HepG2 (cell line): ENCODE data around the gene SPTBN4. TPM values are rescaled to one million over a fixed set of nuclear protein-coding genes. Genes with fewer than 3 reads are reported as not detected.
A peak's percentile ranks its signal among the peaks of the same experiment; 100 is the strongest.

Experiments
- MYNN ChIP-seq: sonication (generic); formaldehyde crosslinking; IDR thresholded peaks from 2 replicates; pipeline ENCODE4 v1.4.0; 2020; ENCODE audit warnings: mild to moderate bottlenecking, low read depth, missing genetic modification reagents
- PLRG1 ChIP-seq: fragments of 450-650 bp; conservative IDR thresholded peaks from 2 replicates; pipeline ENCODE4 v1.6.1; 2016
- PRMT3 ChIP-seq: sonication (generic); formaldehyde crosslinking; IDR thresholded peaks from 2 replicates; pipeline ENCODE4 v1.8.1; 2022; ENCODE audit warnings: low read depth, mild to moderate bottlenecking, moderate library complexity, missing genetic modification reagents, borderline replicate concordance
- RBM22 ChIP-seq: fragments of 200-400 bp; formaldehyde crosslinking; optimal IDR thresholded peaks from 2 replicates; pipeline ENCODE3; 2017; ENCODE audit warnings: mild to moderate bottlenecking, low read length, moderate library complexity
- ZNF34 ChIP-seq: sonication (generic); formaldehyde crosslinking; IDR thresholded peaks from 2 replicates; pipeline ENCODE4 v1.4.0; 2020; ENCODE audit warnings: mild to moderate bottlenecking, missing genetic modification reagents, borderline replicate concordance
- ZNF367 ChIP-seq: sonication (generic); formaldehyde crosslinking; IDR thresholded peaks from 2 replicates; pipeline ENCODE4 v1.4.0; 2020; ENCODE audit warnings: missing genetic modification reagents, borderline replicate concordance
- polyA plus RNA-seq, 8 experiments: library from polyadenylated mRNA; depleted of rRNA in 3 of 8; stranded (reverse) in 7 of 8; unstranded in 1 of 8; fragments of >200 nt; fragmentation: Illumina TruSeq in 4 of 8; extraction: Trizol in 4 of 8; gene quantifications; 2 replicates each; pipeline versions ENCODE4 v1.2.1 to v1.2.3, GENCODE V29; 2011 to 2016; ENCODE audit warnings: low read depth in 4 of 8, missing spikeins in 1 of 8, mixed read lengths in 1 of 8; ENCODE audit not compliant: insufficient read depth in 1 of 8
- total RNA-seq, 5 experiments: library from RNA; depleted of rRNA; stranded (reverse); fragments of >200 nt; fragmentation: Illumina TruSeq; extraction: Trizol; gene quantifications; 2 replicates each; pipeline ENCODE4 v1.2.3, GENCODE V29; 2016; ENCODE audit warnings: low read depth in 1 of 5
- TF ChIP-seq, protein P1 (sequence below): sonication (generic); formaldehyde crosslinking; IDR thresholded peaks from 2 replicates; pipeline ENCODE4 v1.4.0; 2020; ENCODE audit warnings: mild to moderate bottlenecking, missing genetic modification reagents
- TF ChIP-seq, protein P2 (sequence below): sonication (generic); formaldehyde crosslinking; IDR thresholded peaks from 2 replicates; pipeline ENCODE4 v1.5.0; 2020; ENCODE audit warnings: missing genetic modification reagents
- TF ChIP-seq, protein P3 (sequence below): sonication (generic); formaldehyde crosslinking; IDR thresholded peaks from 2 replicates; pipeline ENCODE4 v1.4.0; 2020; ENCODE audit warnings: missing genetic modification reagents
- TF ChIP-seq, protein P4 (sequence below): sonication (generic); formaldehyde crosslinking; IDR thresholded peaks from 2 replicates; pipeline ENCODE4 v1.4.0; 2020; ENCODE audit warnings: missing genetic modification reagents
- TF ChIP-seq, protein P5 (sequence below): sonication (generic); formaldehyde crosslinking; IDR thresholded peaks from one replicate; pipeline ENCODE4 v1.5.1; 2020; ENCODE audit warnings: mild to moderate bottlenecking, missing genetic modification reagents; ENCODE audit errors: not compliant biosample characterization
- TF ChIP-seq, protein P6 (sequence below): sonication (generic); formaldehyde crosslinking; IDR thresholded peaks from 2 replicates; pipeline ENCODE4 v1.8.1; 2023; ENCODE audit warnings: missing genetic modification reagents, inconsistent platforms, borderline replicate concordance

Gene SPTBN4
- total and polyA plus RNA-seq, 2 of the 13 experiments (the other 11 are each of a cell fraction or from before 2014, with no cell fraction given) = 0.11 TPM

DNA sequence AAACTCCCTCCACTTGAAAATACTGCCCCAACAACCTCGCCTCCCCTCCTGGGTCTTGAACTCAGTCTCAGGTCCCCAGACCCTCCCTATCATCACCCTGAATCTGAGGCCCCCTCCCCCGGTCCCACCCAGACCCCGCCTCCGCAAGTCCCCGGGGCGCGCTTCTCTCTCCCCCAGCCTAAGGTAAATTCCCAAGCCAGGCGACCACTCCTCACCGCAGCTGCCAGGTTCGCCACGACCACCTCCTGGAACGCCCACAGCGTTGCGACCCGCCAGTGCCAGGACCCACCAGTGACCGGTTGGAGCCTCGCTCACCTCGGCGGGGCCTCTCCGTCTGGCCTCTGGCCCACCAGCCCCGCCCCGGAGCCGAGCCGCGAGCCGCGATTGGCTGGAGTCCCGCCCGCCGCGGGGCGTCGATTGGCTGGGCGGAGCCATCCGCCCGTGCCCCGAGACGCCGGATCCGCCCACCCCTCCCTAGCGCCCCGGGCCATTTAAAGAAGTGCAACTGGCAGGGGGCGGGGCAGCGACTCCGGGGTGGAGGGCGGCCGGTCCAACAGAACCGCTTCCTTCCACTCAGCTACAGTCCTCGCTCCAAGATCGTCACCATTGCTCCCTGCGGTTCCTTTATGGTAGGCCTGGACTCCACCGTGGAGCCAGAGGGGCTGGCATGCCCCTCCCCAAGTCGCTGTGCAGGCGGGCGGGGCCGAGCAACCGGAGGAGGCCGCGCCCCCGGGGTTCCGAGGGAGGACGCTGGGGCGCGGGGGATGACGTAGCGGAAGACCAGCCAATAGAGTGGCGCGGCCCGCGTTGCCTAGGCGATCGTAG is 22.6 kb upstream of the SPTBN4 start, which contains the start of gene SERTAD3 (continued):
- TF ChIP-seq, protein P1, sequence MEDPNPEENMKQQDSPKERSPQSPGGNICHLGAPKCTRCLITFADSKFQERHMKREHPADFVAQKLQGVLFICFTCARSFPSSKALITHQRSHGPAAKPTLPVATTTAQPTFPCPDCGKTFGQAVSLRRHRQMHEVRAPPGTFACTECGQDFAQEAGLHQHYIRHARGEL (CRISPR knock-in tag) = 0 out of 2 replicates have a peak, but pooled peaks have one; percentile 45
- no peak for TF ChIP-seq MYNN (CRISPR knock-in tag)
- TF ChIP-seq, protein P2, sequence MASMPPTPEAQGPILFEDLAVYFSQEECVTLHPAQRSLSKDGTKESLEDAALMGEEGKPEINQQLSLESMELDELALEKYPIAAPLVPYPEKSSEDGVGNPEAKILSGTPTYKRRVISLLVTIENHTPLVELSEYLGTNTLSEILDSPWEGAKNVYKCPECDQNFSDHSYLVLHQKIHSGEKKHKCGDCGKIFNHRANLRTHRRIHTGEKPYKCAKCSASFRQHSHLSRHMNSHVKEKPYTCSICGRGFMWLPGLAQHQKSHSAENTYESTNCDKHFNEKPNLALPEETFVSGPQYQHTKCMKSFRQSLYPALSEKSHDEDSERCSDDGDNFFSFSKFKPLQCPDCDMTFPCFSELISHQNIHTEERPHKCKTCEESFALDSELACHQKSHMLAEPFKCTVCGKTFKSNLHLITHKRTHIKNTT (CRISPR knock-in tag) = no peak
- peak; percentile 97 for TF ChIP-seq ZNF367 (CRISPR knock-in tag)
- no peak for TF ChIP-seq PLRG1
- no peak for TF ChIP-seq ZNF34
- TF ChIP-seq RBM22 = no peak
- TF ChIP-seq, protein P3, sequence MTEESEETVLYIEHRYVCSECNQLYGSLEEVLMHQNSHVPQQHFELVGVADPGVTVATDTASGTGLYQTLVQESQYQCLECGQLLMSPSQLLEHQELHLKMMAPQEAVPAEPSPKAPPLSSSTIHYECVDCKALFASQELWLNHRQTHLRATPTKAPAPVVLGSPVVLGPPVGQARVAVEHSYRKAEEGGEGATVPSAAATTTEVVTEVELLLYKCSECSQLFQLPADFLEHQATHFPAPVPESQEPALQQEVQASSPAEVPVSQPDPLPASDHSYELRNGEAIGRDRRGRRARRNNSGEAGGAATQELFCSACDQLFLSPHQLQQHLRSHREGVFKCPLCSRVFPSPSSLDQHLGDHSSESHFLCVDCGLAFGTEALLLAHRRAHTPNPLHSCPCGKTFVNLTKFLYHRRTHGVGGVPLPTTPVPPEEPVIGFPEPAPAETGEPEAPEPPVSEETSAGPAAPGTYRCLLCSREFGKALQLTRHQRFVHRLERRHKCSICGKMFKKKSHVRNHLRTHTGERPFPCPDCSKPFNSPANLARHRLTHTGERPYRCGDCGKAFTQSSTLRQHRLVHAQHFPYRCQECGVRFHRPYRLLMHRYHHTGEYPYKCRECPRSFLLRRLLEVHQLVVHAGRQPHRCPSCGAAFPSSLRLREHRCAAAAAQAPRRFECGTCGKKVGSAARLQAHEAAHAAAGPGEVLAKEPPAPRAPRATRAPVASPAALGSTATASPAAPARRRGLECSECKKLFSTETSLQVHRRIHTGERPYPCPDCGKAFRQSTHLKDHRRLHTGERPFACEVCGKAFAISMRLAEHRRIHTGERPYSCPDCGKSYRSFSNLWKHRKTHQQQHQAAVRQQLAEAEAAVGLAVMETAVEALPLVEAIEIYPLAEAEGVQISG (CRISPR knock-in tag) = peak; percentile 67; the same call in 1 of the 2 replicates
- TF ChIP-seq PRMT3 (CRISPR knock-in tag) = no peak
- TF ChIP-seq, protein P4, sequence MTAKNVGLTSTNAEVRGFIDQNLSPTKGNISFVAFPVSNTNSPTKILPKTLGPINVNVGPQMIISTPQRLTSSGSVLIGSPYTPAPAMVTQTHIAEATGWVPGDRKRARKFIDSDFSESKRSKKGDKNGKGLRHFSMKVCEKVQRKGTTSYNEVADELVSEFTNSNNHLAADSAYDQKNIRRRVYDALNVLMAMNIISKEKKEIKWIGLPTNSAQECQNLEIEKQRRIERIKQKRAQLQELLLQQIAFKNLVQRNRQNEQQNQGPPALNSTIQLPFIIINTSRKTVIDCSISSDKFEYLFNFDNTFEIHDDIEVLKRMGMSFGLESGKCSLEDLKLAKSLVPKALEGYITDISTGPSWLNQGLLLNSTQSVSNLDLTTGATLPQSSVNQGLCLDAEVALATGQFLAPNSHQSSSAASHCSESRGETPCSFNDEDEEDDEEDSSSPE (CRISPR knock-in tag) = peak; percentile 80
- TF ChIP-seq, protein P5, sequence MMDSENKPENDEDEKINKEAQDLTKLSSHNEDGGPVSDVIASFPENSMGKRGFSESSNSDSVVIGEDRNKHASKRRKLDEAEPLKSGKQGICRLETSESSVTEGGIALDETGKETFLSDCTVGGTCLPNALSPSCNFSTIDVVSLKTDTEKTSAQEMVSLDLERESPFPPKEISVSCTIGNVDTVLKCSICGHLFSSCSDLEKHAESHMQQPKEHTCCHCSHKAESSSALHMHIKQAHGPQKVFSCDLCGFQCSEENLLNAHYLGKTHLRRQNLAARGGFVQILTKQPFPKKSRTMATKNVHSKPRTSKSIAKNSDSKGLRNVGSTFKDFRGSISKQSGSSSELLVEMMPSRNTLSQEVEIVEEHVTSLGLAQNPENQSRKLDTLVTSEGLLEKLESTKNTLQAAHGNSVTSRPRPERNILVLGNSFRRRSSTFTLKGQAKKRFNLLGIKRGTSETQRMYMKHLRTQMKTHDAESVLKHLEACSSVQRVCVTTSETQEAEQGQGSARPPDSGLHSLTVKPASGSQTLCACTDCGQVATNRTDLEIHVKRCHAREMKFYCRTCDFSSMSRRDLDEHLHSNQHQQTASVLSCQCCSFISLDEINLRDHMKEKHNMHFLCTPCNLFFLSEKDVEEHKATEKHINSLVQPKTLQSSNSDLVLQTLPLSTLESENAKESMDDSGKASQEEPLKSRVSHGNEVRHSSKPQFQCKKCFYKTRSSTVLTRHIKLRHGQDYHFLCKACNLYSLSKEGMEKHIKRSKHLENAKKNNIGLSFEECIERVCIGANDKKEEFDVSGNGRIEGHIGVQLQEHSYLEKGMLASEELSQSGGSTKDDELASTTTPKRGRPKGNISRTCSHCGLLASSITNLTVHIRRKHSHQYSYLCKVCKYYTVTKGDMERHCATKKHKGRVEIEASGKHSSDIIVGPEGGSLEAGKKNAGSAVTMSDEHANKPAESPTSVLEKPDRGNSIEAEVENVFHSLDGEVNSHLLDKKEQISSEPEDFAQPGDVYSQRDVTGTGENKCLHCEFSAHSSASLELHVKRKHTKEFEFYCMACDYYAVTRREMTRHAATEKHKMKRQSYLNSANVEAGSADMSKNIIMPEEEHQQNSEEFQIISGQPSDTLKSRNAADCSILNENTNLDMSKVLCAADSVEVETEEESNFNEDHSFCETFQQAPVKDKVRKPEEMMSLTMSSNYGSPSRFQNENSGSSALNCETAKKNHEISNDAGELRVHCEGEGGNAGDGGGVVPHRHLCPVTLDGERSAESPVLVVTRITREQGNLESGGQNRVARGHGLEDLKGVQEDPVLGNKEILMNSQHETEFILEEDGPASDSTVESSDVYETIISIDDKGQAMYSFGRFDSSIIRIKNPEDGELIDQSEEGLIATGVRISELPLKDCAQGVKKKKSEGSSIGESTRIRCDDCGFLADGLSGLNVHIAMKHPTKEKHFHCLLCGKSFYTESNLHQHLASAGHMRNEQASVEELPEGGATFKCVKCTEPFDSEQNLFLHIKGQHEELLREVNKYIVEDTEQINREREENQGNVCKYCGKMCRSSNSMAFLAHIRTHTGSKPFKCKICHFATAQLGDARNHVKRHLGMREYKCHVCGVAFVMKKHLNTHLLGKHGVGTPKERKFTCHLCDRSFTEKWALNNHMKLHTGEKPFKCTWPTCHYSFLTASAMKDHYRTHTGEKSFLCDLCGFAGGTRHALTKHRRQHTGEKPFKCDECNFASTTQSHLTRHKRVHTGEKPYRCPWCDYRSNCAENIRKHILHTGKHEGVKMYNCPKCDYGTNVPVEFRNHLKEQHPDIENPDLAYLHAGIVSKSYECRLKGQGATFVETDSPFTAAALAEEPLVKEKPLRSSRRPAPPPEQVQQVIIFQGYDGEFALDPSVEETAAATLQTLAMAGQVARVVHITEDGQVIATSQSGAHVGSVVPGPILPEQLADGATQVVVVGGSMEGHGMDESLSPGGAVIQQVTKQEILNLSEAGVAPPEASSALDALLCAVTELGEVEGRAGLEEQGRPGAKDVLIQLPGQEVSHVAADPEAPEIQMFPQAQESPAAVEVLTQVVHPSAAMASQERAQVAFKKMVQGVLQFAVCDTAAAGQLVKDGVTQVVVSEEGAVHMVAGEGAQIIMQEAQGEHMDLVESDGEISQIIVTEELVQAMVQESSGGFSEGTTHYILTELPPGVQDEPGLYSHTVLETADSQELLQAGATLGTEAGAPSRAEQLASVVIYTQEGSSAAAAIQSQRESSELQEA (CRISPR knock-in tag) = peak; percentile 41
- TF ChIP-seq, protein P6, sequence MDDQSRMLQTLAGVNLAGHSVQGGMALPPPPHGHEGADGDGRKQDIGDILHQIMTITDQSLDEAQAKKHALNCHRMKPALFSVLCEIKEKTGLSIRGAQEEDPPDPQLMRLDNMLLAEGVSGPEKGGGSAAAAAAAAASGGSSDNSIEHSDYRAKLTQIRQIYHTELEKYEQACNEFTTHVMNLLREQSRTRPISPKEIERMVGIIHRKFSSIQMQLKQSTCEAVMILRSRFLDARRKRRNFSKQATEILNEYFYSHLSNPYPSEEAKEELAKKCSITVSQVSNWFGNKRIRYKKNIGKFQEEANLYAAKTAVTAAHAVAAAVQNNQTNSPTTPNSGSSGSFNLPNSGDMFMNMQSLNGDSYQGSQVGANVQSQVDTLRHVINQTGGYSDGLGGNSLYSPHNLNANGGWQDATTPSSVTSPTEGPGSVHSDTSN (CRISPR knock-in tag) = no peak
